ENCODE results near the gene TEDC2.

GRCh38 chr16:2489581-2489980, 29.7 kb downstream of the TEDC2 start:
- TF ChIP-seq CTCF (IDR thresholded peaks at IDR 0.05) (no peak), CHD4 (IDR thresholded peaks at IDR 0.05; ENCODE audit: borderline replicate concordance) (no peak), EP300 (IDR thresholded peaks at IDR 0.05) (no peak)
